Fibroblast of the aortic adventitia (primary cell): ENCODE results near the gene DYNLT5. TPM values are rescaled to one million over a fixed set of nuclear protein-coding genes. Genes with fewer than 3 reads are reported as not detected.

Experiments
- total RNA-seq: library from RNA; depleted of rRNA; stranded (reverse); fragments of >200 nt; gene quantifications from 2 replicates; pipeline ENCODE4 v1.2.3, GENCODE V29; 2012; ENCODE audit warnings: low replicate concordance

Gene DYNLT5
- total RNA-seq, 1 donor, result 1.4 TPM

Other genes starting within 250 kb of the DYNLT5 start
- 2.1 and 21.1 TPM in 2 replicates for gene SGIP1, start 218.3 kb upstream of the DYNLT5 start, total RNA-seq
- not detected in 2 replicates for gene INSL5, start 48.8 kb downstream of the DYNLT5 start, total RNA-seq
- 3.6 and 11.4 TPM in 2 replicates for gene DNAI4, start 172.4 kb downstream of the DYNLT5 start, total RNA-seq
- gene MIER1, start 172.5 kb downstream of the DYNLT5 start, total RNA-seq, result 62.2 and 114 TPM in 2 replicates